ENCODE data around the gene FAXDC2. TPM values are rescaled to one million over a fixed set of nuclear protein-coding genes. Genes with fewer than 3 reads are reported as not detected.

Gene FAXDC2, protein sequence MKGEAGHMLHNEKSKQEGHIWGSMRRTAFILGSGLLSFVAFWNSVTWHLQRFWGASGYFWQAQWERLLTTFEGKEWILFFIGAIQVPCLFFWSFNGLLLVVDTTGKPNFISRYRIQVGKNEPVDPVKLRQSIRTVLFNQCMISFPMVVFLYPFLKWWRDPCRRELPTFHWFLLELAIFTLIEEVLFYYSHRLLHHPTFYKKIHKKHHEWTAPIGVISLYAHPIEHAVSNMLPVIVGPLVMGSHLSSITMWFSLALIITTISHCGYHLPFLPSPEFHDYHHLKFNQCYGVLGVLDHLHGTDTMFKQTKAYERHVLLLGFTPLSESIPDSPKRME
- total RNA-seq: 10 to 100 TPM in 3 of 8 experiments, 1 to 10 TPM in 5; 2.8 to 38.2 (median 5.1) TPM

DNA sequence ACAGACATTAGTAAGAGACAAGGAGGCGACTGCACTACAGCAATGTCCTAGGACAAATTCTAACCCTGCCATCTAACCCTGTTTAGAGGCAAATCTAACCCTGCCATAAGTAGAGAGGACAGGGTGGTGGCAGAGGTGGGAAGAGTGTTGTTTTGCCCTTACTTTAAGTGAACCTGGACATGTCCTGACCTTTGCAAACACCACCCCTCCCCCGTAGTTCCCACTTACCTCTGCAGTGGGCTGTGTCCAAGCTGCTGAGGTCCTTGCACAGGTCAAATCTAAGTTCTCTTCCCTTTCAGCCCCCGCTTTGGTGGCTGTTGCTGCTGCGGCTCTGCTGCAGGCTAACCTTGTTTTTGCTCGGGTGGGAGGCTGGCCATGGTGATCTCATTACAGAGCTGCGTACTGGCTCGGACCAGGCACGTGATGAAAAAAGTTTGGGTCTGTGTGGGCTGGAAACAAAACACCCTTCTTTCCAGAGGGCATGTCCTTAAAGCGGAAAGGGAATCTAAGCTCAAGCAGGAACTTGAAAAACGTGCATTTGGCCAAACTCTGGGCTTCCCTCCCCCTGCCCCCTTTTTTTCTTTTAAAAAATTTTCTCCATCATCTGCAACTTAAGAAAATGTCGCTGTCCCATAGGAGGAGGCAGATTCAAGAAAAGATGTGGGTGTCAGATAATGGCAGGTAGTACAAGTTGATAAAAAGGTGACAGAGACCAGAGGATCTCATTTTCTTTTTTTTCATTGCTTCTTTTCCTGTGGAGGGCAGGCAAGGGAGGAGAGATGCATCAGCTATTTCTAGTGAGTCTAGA lies at the start of gene FAXDC2:
TSS of gene FAXDC2 (minus strand) at position 349 of the 808 bp plus-strand sequence. CDS start 12,425 bp downstream, outside the sequence.
- WGBS, 10 experiments: 0 to 60% (median 14%) methylated on average over 1 to 9 of the region's 11 CpGs; no CpG with 5 or more reads in 1 of the 10 experiments
- in situ Hi-C loops (cut with MboI; ENCODE audit: low pct_unique_long_range_greater_than_20kb in 2 of 9, low sequenced_read_pairs in 9 of 9, unreplicated experiment in 9 of 9): no loop called here
- peak; percentile 95 to 98 (median 96) for ATAC-seq (replicated peaks in 6 of 8)
- Histone ChIP-seq H3K4me3 (peak within 1 kb of the TSS; percentile 6 to 29 (median 27)), H3K27ac (peak within 1 kb of the TSS in 1 of 2 donors; percentile 54), H3K4me1 (replicated peaks in 1 of 2) (peaks cover 6 to 14% of the 10 kb centered on the region in 2 donors)

DNA sequence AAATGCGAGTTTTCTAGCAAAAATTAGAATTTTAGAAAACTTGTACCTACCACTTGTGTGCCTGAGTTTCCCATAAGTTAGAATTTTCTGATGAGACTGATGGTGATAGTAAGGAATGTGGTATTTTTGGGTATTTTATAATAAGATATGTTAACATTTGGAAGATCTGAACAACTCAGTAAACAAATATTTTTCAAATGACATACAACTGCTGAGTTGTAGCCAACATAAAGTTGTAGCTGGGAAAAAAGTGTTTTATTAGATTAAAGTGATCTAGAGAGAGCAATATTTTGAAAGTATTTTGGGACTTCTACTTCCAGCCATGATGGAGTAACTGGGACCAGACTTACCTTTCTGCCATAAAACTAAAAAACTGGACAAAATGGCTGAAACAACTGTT lies 49.7 kb upstream of the FAXDC2 start:
- Histone ChIP-seq H3K4me1 (replicated peaks in 1 of 2) (no peaks in the 10 kb centered on the region), H3K4me3 (no peak overlapping the region), H3K27ac (no peak overlapping the region)
- WGBS, 10 experiments: 0 to 100% (median 80%) methylated on average over 1 of the region's 1 CpG; no CpG with 5 or more reads in 3 of the 10 experiments
- in situ Hi-C loops (cut with MboI; ENCODE audit: low pct_unique_long_range_greater_than_20kb in 2 of 9, low sequenced_read_pairs in 9 of 9, unreplicated experiment in 9 of 9): no loop called here
- ATAC-seq (replicated peaks in 6 of 8): no peak

DNA sequence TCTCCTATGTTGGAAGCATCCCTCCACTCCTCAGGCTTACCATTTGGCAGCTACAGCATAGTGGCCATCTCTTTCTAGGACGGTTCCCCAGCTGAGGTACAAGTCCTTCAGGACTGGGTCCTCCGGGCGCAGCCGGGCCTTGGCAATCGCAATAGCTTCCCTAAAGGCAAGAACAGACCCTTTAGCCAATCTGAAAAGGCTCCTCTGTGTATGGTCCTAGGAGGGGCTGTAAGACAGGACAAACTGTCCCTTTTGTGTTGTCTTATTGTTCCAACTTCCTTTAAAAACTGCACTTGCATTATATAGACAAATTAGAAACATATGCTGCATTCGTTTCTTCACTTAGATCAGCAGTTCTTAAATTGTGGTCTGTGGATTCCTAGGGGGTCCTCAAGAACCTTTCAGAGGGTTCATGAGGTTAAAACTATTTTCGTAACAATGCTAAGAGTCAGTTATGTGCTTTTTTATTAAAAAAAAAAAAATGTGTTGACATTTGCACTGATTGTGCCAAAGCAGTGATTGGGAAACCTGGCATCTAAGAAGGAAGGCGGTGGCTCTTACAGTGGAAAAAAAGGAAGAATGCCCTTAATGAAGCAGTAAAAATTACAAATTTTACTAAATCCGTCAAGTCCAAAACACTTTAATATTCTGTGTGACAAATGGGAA lies 48.9 kb upstream of the FAXDC2 start:
- ATAC-seq (replicated peaks in 6 of 8): no peak
- 45 to 100% (median 92%) methylated on average over 3 to 9 of the region's 9 CpGs for WGBS, 10 experiments

DNA sequence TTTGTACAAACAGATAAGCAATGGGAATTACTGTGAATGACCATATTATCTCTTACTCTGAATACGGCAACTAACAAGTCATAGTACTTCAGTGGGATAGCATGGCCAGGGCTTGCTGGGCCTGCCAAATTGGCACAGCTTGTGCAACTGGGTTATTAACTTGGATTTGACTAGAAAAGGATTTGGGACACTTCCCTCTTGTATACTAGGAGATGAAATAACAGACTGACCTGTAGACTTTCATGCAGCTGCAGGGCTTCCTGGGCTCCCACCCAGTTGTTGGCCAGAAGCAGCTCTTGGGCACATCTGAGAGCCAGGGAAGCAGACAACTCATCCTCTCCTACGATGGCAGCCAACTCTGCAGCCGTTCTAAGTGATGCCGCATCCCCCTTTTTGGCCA lies 47.8 kb upstream of the FAXDC2 start:
- in situ Hi-C loops (cut with MboI; ENCODE audit: low pct_unique_long_range_greater_than_20kb in 2 of 9, low sequenced_read_pairs in 9 of 9, unreplicated experiment in 9 of 9): no loop called here
- Histone ChIP-seq H3K27ac (no peak overlapping the region), H3K4me3 (no peak overlapping the region), H3K4me1 (replicated peaks in 1 of 2) (no peaks in the 10 kb centered on the region)
- WGBS, 10 experiments: 98 to 100% (median 100%) methylated on average over 1 to 4 of the region's 4 CpGs; no CpG with 5 or more reads in 4 of the 10 experiments
- ATAC-seq (replicated peaks in 6 of 8): no peak

More for the DNA sequence above, 48.9 kb upstream of the FAXDC2 start:
- in situ Hi-C loops (cut with MboI; ENCODE audit: low pct_unique_long_range_greater_than_20kb in 2 of 9, low sequenced_read_pairs in 9 of 9, unreplicated experiment in 9 of 9): no loop called here
- H3K27ac ChIP-seq: no peak overlapping the region
- H3K4me3 ChIP-seq: no peak overlapping the region
- H3K4me1 ChIP-seq (replicated peaks in 1 of 2): no peaks in the 10 kb centered on the region

DNA sequence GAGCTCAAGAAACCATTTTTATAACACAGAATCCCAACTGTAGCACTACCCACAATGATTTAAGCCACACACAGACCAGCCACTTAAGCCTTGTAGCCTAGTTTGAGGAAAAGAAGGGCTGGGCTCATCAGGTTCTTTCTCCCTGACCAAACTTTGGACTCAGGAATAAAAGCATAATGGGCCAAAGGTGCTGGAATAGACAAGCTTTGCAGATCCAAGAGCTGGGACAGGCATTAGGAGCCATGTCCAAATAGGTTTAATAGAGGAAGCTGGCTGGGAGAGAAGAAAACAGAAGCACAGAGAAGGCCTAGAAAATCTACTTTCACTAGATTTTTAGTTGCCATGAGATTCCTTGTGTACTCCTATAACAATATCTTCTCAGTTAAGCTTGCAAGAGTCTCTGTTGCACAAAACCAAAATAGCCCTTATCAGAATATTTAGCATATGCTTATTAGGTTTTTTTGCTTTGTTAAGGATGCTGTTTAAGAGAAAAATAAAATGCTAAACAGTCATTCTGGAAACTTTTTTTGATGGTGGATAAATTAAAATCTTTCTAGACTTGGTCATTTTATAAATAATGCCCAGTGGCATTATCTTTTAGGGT lies 46.3 kb upstream of the FAXDC2 start:
- in situ Hi-C loops (cut with MboI; ENCODE audit: low pct_unique_long_range_greater_than_20kb in 2 of 9, low sequenced_read_pairs in 9 of 9, unreplicated experiment in 9 of 9): no loop called here
- Histone ChIP-seq H3K4me1 (replicated peaks in 1 of 2) (no peaks in the 10 kb centered on the region), H3K27ac (no peak overlapping the region), H3K4me3 (no peak overlapping the region)
- peak in 2 of 8 experiments; percentile 60 to 63 for ATAC-seq (replicated peaks in 6 of 8)

- in situ Hi-C loops (cut with MboI; ENCODE audit: low pct_unique_long_range_greater_than_20kb in 2 of 9, low sequenced_read_pairs in 9 of 9, unreplicated experiment in 9 of 9): no loop called here
- H3K4me1 ChIP-seq (replicated peaks in 1 of 2): no peaks in the 10 kb centered on the region
- H3K27ac ChIP-seq: no peak overlapping the region
- no peak overlapping the region for H3K4me3 ChIP-seq
- no peak for ATAC-seq (replicated peaks in 6 of 8)
- 73 to 100% (median 92%) methylated on average over 3 to 8 of the region's 14 CpGs; no CpG with 5 or more reads in 1 of the 10 experiments for WGBS, 10 experiments
These were observed 45.5 kb upstream of the FAXDC2 start for GRCh38 chr5:154895606-154896561.

- Histone ChIP-seq H3K27ac (no peak overlapping the region), H3K4me1 (replicated peaks in 1 of 2) (no peaks in the 10 kb centered on the region), H3K4me3 (no peak overlapping the region)
- no peak for ATAC-seq (replicated peaks in 6 of 8)
- WGBS, 10 experiments: 80 to 100% (median 95%) methylated on average over 1 to 3 of the region's 5 CpGs; no CpG with 5 or more reads in 1 of the 10 experiments
- in situ Hi-C loops (cut with MboI; ENCODE audit: low pct_unique_long_range_greater_than_20kb in 2 of 9, low sequenced_read_pairs in 9 of 9, unreplicated experiment in 9 of 9): no loop called here
These were observed 43.0 kb upstream of the FAXDC2 start for GRCh38 chr5:154893381-154893780.

- Histone ChIP-seq H3K27ac (no peak overlapping the region), H3K4me3 (no peak overlapping the region), H3K4me1 (replicated peaks in 1 of 2) (no peaks in the 10 kb centered on the region)
- peak in 2 of 8 experiments; percentile 91 to 93 for ATAC-seq (replicated peaks in 6 of 8)
- in situ Hi-C loops (cut with MboI; ENCODE audit: low pct_unique_long_range_greater_than_20kb in 2 of 9, low sequenced_read_pairs in 9 of 9, unreplicated experiment in 9 of 9): no loop called here
- WGBS, 10 experiments: 0 to 100% (median 97%) methylated on average over 1 to 8 of the region's 13 CpGs; no CpG with 5 or more reads in 3 of the 10 experiments
These were observed 42.0 kb upstream of the FAXDC2 start for GRCh38 chr5:154892369-154892771.

- no peak for ATAC-seq (replicated peaks in 6 of 8)
- in situ Hi-C loops (cut with MboI; ENCODE audit: low pct_unique_long_range_greater_than_20kb in 2 of 9, low sequenced_read_pairs in 9 of 9, unreplicated experiment in 9 of 9): no loop called here
- H3K4me1 ChIP-seq (replicated peaks in 1 of 2): no peaks in the 10 kb centered on the region
- H3K4me3 ChIP-seq: no peak overlapping the region
- 83 to 100% (median 100%) methylated on average over 1 to 2 of the region's 2 CpGs; no CpG with 5 or more reads in 3 of the 10 experiments for WGBS, 10 experiments
- H3K27ac ChIP-seq: no peak overlapping the region
These were observed 35.0 kb upstream of the FAXDC2 start for GRCh38 chr5:154885439-154885838.

DNA sequence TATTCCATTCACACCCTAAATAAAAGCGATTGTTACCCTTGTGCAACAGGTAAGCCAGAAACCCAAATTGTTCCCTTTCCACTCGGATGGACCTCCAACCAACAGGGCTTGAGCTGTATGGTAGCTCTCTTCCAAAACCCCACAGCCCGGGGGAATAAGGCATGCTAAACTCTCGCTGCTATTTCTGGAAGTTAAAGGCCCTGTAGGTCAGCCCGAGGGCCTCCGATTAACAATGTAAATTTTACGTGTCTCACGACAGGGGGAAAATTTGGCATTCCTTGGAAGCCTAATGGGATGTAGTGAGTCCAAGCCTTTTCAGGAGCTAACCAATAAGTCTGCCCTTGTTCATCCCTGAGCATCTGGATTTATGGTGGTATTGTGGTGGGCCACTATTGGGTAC lies 34.0 kb upstream of the FAXDC2 start:
- no peak overlapping the region for H3K27ac ChIP-seq
- in situ Hi-C loops (cut with MboI; ENCODE audit: low pct_unique_long_range_greater_than_20kb in 2 of 9, low sequenced_read_pairs in 9 of 9, unreplicated experiment in 9 of 9): no loop called here
- H3K4me3 ChIP-seq: no peak overlapping the region
- no peak for ATAC-seq (replicated peaks in 6 of 8)
- 53 to 100% (median 92%) methylated on average over 1 to 7 of the region's 8 CpGs for WGBS, 10 experiments
- H3K4me1 ChIP-seq (replicated peaks in 1 of 2): no peaks in the 10 kb centered on the region

DNA sequence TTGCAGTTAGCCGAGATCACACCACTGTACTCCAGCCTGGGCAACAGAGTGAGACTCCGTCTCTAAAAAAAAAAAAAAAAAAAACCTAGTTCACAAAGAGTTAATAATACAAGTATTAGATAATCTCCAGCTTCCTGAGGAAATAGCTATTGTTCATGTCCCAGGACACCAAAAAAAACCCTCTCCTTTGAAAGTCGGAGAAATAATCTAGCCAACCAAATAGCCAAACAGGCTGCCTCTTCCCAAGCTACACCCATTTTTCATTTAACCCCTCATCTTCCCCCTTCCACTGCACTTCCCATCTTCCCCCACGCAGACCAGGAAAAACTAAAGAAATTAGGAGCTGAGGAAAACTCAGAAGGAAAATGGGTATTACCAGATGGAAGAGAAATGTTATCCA lies 31.6 kb upstream of the FAXDC2 start:
- in situ Hi-C loops (cut with MboI; ENCODE audit: low pct_unique_long_range_greater_than_20kb in 2 of 9, low sequenced_read_pairs in 9 of 9, unreplicated experiment in 9 of 9): no loop called here
- WGBS, 10 experiments: 10 to 100% (median 91%) methylated on average over 1 to 3 of the region's 4 CpGs; no CpG with 5 or more reads in 4 of the 10 experiments
- no peak overlapping the region for H3K4me3 ChIP-seq
- no peak for ATAC-seq (replicated peaks in 6 of 8)
- no peaks in the 10 kb centered on the region for H3K4me1 ChIP-seq (replicated peaks in 1 of 2)
- no peak overlapping the region for H3K27ac ChIP-seq

Data from motor neuron (in vitro differentiated cells).